Measurements from ENCODE around the gene TMEM82. TPM values are rescaled to one million over a fixed set of nuclear protein-coding genes. Genes with fewer than 3 reads are reported as not detected.
A peak's percentile ranks its signal among the peaks of the same experiment; 100 is the strongest.

TMEM82 gene
- total RNA-seq, 1 donor from 2014 or later: not detected

- Mint-ChIP-seq H3K27me3 (ENCODE audit: low read depth) (no peaks in the 10 kb centered on the region), H3K36me3 (ENCODE audit: low read depth) (peaks cover 4% of the 10 kb centered on the region), H3K9me3 (no peaks in the 10 kb centered on the region), H3K4me1 (no peaks in the 10 kb centered on the region), H3K4me3 (no peak overlapping the region), H3K27ac (ENCODE audit: unreplicated experiment) (peak overlapping the region; percentile 35)
- no peak for DNase-seq (ENCODE audit: low read depth, low spot score)
- no peak for TF ChIP-seq CTCF (conservative IDR thresholded peaks at IDR 0.05)
Measured at GRCh38 chr1:15714406-15715136, 27.7 kb upstream of the TMEM82 start.

- TF ChIP-seq CTCF (conservative IDR thresholded peaks at IDR 0.05): no peak
- Mint-ChIP-seq H3K9me3 (no peaks in the 10 kb centered on the region), H3K27ac (ENCODE audit: unreplicated experiment) (no peak overlapping the region)
Measured at GRCh38 chr1:15717418-15718125, 24.7 kb upstream of the TMEM82 start.

GRCh38 chr1:15718199-15718601 is 24.1 kb upstream of the TMEM82 start:
- H3K27me3 Mint-ChIP-seq (ENCODE audit: low read depth): no peaks in the 10 kb centered on the region
- H3K4me3 Mint-ChIP-seq: no peak overlapping the region
- no peaks in the 10 kb centered on the region for H3K9me3 Mint-ChIP-seq
- no peaks in the 10 kb centered on the region for H3K4me1 Mint-ChIP-seq
- peaks cover 6% of the 10 kb centered on the region for H3K36me3 Mint-ChIP-seq (ENCODE audit: low read depth)
- no peak overlapping the region for H3K27ac Mint-ChIP-seq (ENCODE audit: unreplicated experiment)
- no peak for DNase-seq (ENCODE audit: low read depth, low spot score)
- no peak for TF ChIP-seq CTCF (conservative IDR thresholded peaks at IDR 0.05)

More at GRCh38 chr1:15717418-15718125, 24.7 kb upstream of the TMEM82 start:
- Mint-ChIP-seq H3K36me3 (ENCODE audit: low read depth) (peaks cover 6% of the 10 kb centered on the region), H3K4me3 (no peak overlapping the region), H3K4me1 (no peaks in the 10 kb centered on the region), H3K27me3 (ENCODE audit: low read depth) (no peaks in the 10 kb centered on the region)
- DNase-seq (ENCODE audit: low read depth, low spot score): no peak

GRCh38 chr1:15719381-15720120 is 22.7 kb upstream of the TMEM82 start:
- no peak for TF ChIP-seq CTCF (conservative IDR thresholded peaks at IDR 0.05)
- Mint-ChIP-seq H3K4me3 (no peak overlapping the region), H3K27me3 (ENCODE audit: low read depth) (no peaks in the 10 kb centered on the region), H3K27ac (ENCODE audit: unreplicated experiment) (peak overlapping the region; percentile 78), H3K4me1 (no peaks in the 10 kb centered on the region), H3K36me3 (ENCODE audit: low read depth) (peaks cover 3% of the 10 kb centered on the region), H3K9me3 (no peaks in the 10 kb centered on the region)
- no peak for DNase-seq (ENCODE audit: low read depth, low spot score)

DNA sequence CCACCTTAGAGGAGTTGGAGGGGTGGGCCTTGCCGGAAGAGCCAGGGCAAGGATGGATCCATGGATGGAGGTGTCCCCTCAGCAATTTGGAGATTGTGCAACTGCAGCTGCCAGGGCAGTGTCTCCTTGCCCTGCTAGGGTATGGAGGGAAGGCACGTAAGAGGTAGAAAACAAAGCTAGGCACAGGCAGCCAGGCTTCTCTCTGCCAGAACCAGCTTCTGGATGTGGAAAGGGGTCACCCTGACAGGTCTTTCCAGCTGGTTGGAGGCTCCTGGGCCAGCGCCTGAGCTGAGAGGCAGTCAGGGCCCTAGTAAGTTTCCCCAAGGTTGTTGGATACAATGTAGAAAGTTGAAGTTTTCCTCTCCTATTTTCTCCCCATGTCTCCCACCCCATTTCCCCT is 21.4 kb upstream of the TMEM82 start:
- no peaks in the 10 kb centered on the region for H3K27me3 Mint-ChIP-seq (ENCODE audit: low read depth)
- TF ChIP-seq CTCF (conservative IDR thresholded peaks at IDR 0.05): no peak
- H3K36me3 Mint-ChIP-seq (ENCODE audit: low read depth): peaks cover 3% of the 10 kb centered on the region
- DNase-seq (ENCODE audit: low read depth, low spot score): no peak
- no peak overlapping the region for H3K4me3 Mint-ChIP-seq
- H3K9me3 Mint-ChIP-seq: no peaks in the 10 kb centered on the region
- peaks cover 1% of the 10 kb centered on the region for H3K4me1 Mint-ChIP-seq
- no peak overlapping the region for H3K27ac Mint-ChIP-seq (ENCODE audit: unreplicated experiment)

Data from neural crest cell (in vitro differentiated cells).